Fibroblast of skin of right biceps (primary cell): ENCODE results near the gene SNAP47.

Experiments
- DNase-seq: peaks from one replicate; pipeline ENCODE4 v3.0.0-alpha.2; 2013

The SNAP47 gene

GRCh38 chr1:227732586-227733308 lies 2.5 kb upstream of the SNAP47 start:
- DNase-seq, result no peak

DNA sequence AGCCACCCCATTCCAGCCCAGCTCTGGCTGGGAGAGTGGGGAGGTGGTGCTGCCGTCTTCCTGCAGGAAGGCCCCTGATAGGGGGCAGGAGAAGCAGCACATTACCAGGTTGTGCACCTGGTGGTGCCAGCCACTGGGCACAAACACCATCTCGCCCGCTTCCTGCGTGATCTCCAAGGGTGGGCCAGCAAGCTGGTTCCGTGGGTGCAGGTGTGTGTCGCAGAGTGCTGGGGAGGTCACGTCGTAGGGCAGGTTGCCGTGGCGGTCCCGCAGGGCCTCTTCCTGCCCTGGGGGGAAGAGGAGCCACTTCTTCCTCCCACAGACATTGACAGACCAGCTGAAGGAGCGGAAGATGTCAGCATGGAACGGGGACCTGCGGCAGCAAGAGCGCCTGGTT lies 1.9 kb upstream of the SNAP47 start:
- DNase-seq, result no peak

GRCh38 chr1:227733751-227734545 lies 1.3 kb upstream of the SNAP47 start:
- no peak for DNase-seq

GRCh38 chr1:227734546-227734855 lies 734 bp upstream of the SNAP47 start:
- no peak for DNase-seq

GRCh38 chr1:227735539-227736285 lies 477 bp downstream of the SNAP47 start:
- no peak for DNase-seq

DNA sequence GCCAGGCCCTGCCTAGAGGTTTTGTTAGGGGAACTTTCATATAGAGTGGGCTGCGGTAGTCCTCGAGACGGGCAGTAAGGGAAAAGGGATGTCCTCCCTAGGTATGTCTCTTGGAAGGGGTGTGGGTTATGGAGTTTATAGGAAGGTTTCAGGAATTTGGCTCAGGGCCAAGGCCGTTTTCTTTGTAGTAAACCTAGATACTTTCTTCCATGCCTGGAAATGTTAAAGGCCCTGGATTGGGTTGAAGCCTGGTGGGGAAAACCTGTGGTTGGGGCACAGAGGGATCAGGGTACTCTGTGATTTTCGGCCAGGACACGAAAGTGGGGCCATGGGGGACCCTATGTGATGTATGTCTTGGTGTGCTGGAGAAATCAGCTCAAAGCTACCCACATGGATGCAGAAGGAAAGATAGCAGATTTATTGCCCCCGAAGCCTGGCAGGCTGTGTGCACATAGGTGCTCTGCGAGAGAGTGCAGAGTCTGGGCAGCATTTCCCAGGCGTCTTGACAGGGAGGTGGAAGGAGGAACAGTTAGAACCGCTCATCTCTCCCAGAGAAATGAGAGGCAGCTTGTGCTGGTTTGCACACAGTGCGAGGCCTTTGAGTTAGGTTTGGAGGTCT lies 1.7 kb downstream of the SNAP47 start:
- no peak for DNase-seq

DNA sequence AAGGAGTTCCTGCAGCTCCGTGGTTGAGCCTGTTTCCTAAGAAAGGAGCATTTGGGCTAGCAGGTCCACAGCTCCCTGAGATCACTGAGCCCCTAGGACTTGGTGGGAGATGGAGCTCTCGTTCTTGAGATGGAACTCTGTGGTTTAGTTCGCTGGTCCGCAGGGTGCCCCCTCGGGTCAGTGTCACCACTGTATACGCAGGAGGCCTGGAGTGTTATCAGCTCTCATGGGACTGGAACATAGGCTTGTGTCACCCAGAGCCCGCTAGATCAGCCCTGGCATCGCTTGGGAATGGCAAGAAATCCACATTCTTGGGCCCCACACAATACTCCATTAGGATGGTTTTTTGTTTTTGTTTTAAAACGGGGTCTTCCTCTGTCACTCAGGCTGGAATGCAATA lies 3.6 kb downstream of the SNAP47 start:
- no peak for DNase-seq

DNA sequence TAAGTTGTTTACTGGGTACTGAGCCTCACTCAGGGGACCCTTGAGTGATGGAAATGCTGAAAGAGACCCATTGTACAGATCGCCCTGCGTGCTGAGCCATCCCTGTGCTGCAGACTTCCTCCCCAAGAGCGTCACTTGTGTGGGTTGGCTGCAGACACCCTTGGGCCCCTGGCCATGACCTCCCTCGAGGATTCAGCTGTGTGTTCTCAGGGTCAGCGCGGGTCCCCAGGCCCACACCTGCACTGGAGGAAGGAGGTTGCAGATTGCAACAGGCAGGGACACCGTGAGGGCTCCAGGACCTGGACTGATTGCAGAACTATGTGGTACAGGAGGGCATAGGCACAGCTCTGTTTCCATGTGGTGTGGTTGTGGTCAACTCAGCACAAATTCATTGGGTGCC lies 4.4 kb downstream of the SNAP47 start:
- DNase-seq, result no peak

GRCh38 chr1:227740401-227740960 lies 5.2 kb downstream of the SNAP47 start:
- DNase-seq, result no peak

- no peak for DNase-seq
Measured at GRCh38 chr1:227741166-227741870, 6.1 kb downstream of the SNAP47 start.

DNA sequence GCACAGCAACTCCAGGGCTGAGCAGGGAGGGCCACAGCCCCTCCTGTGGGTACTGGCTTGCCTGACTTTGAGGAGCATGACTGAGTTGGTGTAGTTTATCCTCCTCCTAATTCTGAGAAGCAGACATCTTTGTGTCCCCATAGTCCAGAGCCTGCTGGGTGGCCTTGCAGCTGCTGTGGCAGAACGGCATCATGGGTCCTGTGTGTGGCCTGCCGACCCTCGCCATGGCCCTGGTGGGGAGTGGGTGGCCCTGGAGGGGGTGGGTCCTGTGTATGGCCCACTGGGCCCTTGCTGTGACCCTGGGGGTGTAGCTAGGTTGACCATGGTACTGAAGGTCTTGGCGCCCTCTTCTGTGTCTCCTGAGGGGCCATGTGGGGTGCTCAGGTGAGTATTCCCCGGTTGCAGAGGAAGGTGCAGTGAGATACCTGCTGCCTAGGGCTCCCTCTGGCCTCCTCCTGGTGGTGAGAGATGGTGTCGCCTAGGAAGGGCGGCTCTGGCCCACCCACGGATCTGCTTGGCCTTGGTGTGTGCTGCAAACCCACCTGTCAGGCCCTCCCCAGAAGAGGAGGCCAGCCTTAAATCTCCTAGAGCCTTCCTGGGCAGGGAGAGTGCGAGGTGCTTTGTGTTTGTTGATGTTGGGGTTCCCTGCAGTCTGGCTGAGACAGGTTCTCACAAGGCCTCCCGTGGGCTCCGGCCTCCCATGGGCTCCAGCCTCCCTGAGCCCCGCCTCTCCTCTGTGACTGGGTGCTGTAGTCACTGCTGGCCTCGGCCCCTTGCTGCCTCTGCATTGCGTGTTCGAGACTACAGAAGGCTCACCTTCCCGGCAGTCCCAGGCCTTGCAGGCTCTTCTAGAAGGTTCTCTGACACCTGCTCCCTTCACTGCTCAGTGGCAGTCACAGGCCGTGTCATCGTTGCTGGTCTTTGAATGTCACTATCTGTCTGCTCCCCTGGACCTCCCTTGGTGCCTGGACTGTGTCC lies 7.8 kb downstream of the SNAP47 start:
- no peak for DNase-seq

- no peak for DNase-seq
Measured at GRCh38 chr1:227744668-227745067, 9.4 kb downstream of the SNAP47 start.

GRCh38 chr1:227745568-227746265 lies 10.5 kb downstream of the SNAP47 start:
- DNase-seq, result no peak

DNA sequence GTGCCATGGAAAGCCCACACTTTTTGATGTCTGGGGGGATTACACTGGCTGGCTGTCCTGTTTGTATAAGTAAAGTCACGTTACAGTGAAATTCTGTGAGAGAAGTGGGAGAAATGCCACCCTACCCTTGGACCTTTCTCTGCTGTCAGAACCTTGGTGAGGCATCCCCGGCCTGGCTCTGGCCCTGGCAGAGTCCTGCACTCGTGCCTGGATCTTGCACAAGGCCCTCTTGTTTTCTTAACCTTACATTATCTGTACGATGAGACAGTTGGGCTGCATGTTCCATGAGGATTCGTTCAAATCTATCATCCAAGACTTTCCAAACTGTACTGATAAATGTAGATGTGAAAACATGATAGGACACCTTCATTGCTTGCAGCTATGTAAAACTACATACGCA lies 11.4 kb downstream of the SNAP47 start:
- no peak for DNase-seq

GRCh38 chr1:227747382-227747781 lies 12.1 kb downstream of the SNAP47 start:
- DNase-seq, result no peak

DNA sequence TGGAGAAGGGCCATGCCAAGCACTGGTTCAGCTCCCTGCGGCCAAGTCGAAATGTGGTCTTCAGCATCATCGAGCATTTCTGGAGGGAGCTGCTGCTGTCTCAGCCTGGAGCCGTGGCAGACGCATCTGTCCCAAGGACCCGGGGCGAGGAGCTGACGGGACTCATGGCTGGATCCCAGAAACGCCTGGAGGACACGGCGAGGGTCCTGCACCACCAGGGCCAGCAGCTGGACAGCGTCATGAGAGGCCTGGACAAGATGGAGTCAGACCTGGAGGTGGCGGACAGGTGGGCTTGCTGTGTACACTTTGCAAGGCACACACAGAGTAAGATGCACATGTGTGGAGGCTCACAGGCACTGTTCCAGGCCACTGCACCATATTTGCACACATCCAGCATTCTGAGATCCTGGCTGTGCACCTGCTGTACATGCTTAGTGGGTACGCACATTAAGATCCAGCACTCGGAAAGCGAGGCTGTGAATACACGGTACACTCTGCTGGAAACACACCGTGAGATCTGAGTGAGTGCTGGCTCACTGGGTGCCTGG lies 12.8 kb downstream of the SNAP47 start:
- no peak for DNase-seq

GRCh38 chr1:227748496-227749182 lies 13.4 kb downstream of the SNAP47 start:
- DNase-seq, result no peak

GRCh38 chr1:227749225-227749624 lies 14.0 kb downstream of the SNAP47 start:
- DNase-seq, result no peak

DNA sequence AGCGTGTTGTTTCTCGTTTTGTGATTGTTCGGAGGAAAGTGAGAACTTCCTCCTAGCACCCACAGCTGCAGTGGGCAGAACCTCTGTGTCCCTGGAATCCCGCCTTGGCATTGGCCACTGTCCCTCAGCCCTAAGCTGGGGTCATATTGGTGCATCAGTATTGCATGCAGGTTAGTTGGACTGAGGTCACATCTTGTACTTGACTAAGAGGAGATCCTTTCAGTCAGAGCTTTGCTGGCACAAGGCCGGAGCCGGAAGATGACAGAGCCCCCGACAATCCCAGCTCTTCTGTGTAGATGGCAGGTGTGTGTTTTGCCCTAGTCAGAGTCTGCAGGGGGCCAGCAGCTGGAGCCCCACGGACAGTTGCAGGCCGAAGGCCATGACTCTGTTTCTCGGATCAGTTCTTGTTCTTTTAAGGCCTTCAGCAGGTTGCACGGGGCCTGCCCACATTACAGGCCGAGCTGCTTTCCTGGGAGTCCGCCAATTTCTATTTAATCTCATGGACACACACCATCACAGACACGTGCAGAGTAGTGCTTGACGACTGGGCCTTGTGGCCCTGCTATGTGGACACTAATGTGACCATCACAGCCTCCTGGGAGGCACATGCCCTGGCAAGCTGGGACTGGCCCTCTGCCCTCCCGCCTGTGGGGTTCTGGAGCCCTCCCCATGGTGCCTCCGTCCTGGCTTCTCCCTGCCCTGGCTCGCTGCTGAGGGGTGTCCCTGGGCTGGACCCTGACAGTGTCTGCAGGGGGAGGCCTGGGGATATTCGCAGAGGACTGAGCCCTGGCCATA lies 14.9 kb downstream of the SNAP47 start:
- DNase-seq, result no peak
